Neural cell (in vitro differentiated cells): ENCODE results near the gene TMEM220.

Experiments
- EP300 ChIP-seq: fragments of 450-650 bp; conservative IDR thresholded peaks from 2 replicates; pipeline ENCODE4 v1.6.1; 2014; ENCODE audit warnings: antibody characterized with exemption, mild to moderate bottlenecking, moderate library complexity; ENCODE audit not compliant: poor library complexity, severe bottlenecking
- EZH2 ChIP-seq: fragments of 200-600, 300-800 bp; shearing (Covaris generic), sonication (generic); IDR thresholded peaks from 2 replicates; pipeline ENCODE4 v1.6.1; 2014; ENCODE audit warnings: antibody characterized with exemption, low read length, borderline replicate concordance, mild to moderate bottlenecking; ENCODE audit not compliant: insufficient read depth, poor library complexity, severe bottlenecking
- TAF1 ChIP-seq: IDR thresholded peaks from 2 replicates; pipeline ENCODE4 v1.6.1; 2012; ENCODE audit warnings: low read depth
- TF ChIP-seq, protein P1 (sequence below): fragments of 450-650 bp; IDR thresholded peaks from 2 replicates; pipeline ENCODE4 v1.5.1; 2014; ENCODE audit warnings: antibody characterized with exemption, mild to moderate bottlenecking, moderate library complexity; ENCODE audit not compliant: poor library complexity, severe bottlenecking
- TF ChIP-seq, protein P2 (sequence below): IDR thresholded peaks from 2 replicates; pipeline ENCODE4 v1.6.1; 2012; ENCODE audit warnings: borderline replicate concordance

DNA sequence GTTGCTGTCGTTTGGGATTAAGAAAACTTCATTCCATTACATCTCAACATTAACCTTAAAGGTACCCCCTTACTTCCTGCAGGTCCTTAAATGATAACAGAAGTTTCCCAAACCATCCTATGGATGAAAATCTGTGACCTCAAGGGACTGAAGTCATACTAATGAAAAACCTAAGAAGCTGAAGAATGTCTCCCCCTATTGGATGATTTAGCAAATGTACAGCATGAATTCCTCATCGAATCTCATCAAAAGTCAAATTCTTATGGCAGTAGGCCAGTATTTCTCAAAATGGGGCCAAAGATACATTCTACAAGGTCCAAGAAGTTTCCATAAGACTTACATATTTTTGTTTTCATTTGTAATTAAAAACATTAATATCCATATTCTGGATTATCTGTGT lies 46.0 kb downstream of the TMEM220 start:
- TF ChIP-seq, protein P1, sequence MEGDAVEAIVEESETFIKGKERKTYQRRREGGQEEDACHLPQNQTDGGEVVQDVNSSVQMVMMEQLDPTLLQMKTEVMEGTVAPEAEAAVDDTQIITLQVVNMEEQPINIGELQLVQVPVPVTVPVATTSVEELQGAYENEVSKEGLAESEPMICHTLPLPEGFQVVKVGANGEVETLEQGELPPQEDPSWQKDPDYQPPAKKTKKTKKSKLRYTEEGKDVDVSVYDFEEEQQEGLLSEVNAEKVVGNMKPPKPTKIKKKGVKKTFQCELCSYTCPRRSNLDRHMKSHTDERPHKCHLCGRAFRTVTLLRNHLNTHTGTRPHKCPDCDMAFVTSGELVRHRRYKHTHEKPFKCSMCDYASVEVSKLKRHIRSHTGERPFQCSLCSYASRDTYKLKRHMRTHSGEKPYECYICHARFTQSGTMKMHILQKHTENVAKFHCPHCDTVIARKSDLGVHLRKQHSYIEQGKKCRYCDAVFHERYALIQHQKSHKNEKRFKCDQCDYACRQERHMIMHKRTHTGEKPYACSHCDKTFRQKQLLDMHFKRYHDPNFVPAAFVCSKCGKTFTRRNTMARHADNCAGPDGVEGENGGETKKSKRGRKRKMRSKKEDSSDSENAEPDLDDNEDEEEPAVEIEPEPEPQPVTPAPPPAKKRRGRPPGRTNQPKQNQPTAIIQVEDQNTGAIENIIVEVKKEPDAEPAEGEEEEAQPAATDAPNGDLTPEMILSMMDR, result peak; percentile 60
- no peak for TF ChIP-seq TAF1
- TF ChIP-seq EZH2, result no peak
- TF ChIP-seq, protein P2, sequence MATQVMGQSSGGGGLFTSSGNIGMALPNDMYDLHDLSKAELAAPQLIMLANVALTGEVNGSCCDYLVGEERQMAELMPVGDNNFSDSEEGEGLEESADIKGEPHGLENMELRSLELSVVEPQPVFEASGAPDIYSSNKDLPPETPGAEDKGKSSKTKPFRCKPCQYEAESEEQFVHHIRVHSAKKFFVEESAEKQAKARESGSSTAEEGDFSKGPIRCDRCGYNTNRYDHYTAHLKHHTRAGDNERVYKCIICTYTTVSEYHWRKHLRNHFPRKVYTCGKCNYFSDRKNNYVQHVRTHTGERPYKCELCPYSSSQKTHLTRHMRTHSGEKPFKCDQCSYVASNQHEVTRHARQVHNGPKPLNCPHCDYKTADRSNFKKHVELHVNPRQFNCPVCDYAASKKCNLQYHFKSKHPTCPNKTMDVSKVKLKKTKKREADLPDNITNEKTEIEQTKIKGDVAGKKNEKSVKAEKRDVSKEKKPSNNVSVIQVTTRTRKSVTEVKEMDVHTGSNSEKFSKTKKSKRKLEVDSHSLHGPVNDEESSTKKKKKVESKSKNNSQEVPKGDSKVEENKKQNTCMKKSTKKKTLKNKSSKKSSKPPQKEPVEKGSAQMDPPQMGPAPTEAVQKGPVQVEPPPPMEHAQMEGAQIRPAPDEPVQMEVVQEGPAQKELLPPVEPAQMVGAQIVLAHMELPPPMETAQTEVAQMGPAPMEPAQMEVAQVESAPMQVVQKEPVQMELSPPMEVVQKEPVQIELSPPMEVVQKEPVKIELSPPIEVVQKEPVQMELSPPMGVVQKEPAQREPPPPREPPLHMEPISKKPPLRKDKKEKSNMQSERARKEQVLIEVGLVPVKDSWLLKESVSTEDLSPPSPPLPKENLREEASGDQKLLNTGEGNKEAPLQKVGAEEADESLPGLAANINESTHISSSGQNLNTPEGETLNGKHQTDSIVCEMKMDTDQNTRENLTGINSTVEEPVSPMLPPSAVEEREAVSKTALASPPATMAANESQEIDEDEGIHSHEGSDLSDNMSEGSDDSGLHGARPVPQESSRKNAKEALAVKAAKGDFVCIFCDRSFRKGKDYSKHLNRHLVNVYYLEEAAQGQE, result no peak
- no peak for TF ChIP-seq EP300
